C4-2B (cell line): ENCODE data around the gene CFAP410.

Experiments used
- ZFX ChIP-seq: fragments of 450-650 bp; IDR thresholded peaks from 2 replicates; pipeline ENCODE4 v1.6.1; 2017
- TF ChIP-seq, protein P1 (sequence below): fragments of 450-650 bp; conservative IDR thresholded peaks from 2 replicates; pipeline ENCODE4 v1.5.1; 2017; ENCODE audit warnings: mild to moderate bottlenecking

- TF ChIP-seq, protein P1, sequence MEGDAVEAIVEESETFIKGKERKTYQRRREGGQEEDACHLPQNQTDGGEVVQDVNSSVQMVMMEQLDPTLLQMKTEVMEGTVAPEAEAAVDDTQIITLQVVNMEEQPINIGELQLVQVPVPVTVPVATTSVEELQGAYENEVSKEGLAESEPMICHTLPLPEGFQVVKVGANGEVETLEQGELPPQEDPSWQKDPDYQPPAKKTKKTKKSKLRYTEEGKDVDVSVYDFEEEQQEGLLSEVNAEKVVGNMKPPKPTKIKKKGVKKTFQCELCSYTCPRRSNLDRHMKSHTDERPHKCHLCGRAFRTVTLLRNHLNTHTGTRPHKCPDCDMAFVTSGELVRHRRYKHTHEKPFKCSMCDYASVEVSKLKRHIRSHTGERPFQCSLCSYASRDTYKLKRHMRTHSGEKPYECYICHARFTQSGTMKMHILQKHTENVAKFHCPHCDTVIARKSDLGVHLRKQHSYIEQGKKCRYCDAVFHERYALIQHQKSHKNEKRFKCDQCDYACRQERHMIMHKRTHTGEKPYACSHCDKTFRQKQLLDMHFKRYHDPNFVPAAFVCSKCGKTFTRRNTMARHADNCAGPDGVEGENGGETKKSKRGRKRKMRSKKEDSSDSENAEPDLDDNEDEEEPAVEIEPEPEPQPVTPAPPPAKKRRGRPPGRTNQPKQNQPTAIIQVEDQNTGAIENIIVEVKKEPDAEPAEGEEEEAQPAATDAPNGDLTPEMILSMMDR: no peak
- no peak for TF ChIP-seq ZFX
These were observed 14.2 kb upstream of the CFAP410 start, which contains the start of gene TRPM2 for GRCh38 chr21:44353191-44353970.
